Muscle of arm (tissue), 12 donors: ENCODE measurements around the gene SLC39A13. TPM values are rescaled to one million over a fixed set of nuclear protein-coding genes. Genes with fewer than 3 reads are reported as not detected.

Experiments used
- DNase-seq: peaks from one replicate; pipeline ENCODE4 v3.0.0-alpha.2; 2013
- polyA plus RNA-seq, 12 donors: library from polyadenylated mRNA; unstranded; fragments of 120-200 nt; gene quantifications; one replicate each; pipeline ENCODE4 v1.2.1, GENCODE V29; 2013; ENCODE audit not compliant: insufficient read length in 12 of 12

Gene SLC39A13
- polyA plus RNA-seq, 12 donors = 28.2 to 65.2 (median 31.6) TPM; not detected in 1

DNA sequence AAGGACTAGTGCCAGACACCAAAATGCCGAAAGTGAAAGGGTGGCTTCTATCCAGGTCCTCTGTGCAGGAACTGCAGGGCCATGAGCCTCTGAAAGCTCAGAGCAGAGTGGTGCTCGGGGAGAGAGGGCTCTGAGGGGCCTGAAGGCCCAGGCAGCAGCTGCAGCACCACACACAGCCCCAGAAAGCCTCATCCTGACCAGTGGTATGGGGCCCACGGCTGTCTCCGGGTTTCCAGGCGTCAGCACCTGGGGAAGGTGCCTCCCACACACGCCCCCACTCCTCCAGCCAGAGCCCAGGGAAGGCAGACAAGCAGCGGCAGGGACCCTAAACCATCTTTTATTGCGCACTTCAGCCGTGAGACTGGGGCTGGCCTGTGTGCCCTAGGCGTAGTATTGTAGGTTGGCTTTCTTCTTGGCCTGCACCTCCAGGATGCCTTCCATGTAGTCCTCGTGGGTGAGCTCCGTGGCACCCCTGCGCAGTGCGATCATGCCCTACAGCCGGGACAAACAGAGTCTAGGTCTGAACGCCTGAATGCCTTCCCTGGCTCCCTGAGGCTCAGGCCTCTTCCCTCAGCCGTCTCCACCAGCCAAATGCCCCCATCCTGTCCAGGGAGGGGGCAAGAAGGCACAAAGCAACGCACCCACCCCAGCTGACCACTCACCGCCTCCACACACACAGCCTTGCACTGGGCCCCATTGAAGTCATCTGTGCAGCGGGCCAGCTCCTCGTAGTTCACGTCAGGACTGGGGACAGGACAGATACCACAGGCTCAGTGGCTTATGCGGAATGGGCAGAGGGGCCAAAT is 10.3 kb downstream of the SLC39A13 start:
- no peak for DNase-seq

GRCh38 chr11:47425611-47426010 is 17.2 kb downstream of the SLC39A13 start:
- no peak for DNase-seq

DNA sequence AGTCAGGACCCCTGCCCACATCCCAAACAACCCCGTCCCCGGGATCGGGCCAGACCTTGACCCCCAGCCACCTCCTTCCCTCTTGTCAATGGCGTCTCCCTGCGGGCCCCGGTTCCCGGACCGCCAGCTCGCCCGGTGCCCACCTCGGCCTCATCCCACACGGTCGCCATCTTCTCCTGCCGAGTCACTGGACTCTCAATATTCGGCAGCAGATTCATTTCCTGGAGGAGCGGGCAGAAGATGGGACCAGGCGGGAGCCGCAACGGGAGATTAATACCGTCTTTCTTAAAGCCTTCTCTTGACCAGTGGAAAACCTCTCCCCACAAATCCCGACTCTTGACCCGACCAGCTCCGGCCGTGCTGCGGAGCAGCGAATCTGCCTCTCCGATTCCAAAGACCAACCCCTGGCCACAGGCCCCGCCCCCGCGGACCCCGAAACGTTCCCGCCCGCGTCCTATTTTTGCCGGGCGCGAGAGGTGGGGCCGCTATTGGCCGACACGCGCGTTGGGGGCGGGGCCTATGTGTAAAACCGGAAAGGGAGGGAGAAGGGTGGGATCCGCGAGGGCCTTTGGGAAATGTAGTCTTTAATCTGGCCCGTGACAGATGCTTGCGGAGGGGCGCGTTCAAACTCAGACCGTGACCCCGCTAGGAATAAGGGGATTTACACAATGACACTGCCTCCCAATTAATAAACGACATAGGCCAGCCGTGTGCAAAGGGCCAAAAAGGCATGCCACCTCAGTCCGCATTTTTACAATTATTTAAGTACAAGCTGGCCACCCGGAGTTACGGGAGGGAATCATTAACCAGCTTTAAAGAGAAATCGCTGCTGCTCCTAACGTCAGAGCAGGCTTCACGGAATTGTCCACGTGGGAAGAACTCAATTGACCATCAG is 17.9 kb downstream of the SLC39A13 start, which contains the start of gene PSMC3:
Gene PSMC3, minus strand, starts transcription at position 378 of the 895 bp plus-strand sequence. Its CDS starts 160 bp downstream, at position 218.
- DNase-seq = peak; percentile 98

- DNase-seq = no peak
These were observed 22.1 kb downstream of the SLC39A13 start for GRCh38 chr11:47430524-47430923.

DNA sequence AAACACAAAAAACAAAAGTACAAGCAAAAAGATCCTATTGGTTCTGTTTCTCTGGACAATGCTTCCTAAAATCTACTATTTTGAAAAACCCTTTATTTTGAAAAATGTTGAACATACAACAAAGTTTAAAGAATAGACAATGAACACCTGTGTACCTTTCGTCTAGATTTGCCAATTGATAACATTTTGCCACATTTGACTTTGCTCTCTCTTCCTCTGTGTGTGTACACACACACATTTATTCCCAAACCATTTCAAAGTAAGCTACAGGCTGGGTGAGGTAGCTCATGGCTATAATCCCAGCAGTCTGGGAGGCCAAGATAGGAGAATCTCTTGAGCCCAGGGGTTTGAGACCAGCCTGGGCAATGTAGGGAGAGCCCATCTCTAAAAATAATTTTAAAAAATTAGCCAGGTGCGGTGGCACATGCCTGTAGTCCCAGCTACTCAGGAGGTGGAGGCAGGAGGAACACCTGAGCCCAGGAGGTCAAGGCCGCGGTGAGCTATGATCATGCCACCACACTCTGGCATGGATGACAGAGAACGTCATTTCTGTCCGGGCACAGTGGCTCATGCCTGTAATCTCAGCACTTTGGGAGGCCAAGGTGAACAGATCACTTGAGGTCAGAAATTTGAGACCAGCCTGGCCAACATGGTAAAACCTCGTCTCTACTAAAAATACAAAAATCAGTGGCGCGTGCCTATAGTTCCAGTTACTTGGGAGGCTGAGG is 23.1 kb downstream of the SLC39A13 start:
- no peak for DNase-seq

GRCh38 chr11:47433157-47433556 is 24.8 kb downstream of the SLC39A13 start:
- no peak for DNase-seq

GRCh38 chr11:47434011-47434786 is 25.8 kb downstream of the SLC39A13 start:
- no peak for DNase-seq

- no peak for DNase-seq
These were observed 27.3 kb downstream of the SLC39A13 start for GRCh38 chr11:47435687-47436086.

DNA sequence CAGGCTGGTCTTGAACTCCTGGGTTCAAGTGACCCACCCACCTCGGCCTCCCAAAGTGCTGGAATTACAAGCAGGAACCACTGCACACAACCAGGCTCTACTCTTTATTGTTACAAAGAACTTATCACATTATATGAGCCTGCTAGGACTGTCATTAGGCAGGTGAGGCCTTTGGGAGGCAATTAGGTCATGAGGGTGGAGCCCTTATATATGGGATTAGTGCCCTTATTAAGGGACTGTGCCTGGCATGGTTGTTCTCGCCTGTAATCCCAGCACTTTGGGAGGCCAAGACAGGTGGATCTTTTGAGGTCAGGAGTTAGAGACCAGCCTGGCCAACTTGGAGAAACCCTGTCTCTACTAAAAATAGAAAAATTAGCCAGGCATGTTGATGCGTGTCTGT is 28.3 kb downstream of the SLC39A13 start:
- no peak for DNase-seq

GRCh38 chr11:47437218-47437745 is 28.9 kb downstream of the SLC39A13 start:
- no peak for DNase-seq

- no peak for DNase-seq
These were observed 29.5 kb downstream of the SLC39A13 start for GRCh38 chr11:47437746-47438418.

DNA sequence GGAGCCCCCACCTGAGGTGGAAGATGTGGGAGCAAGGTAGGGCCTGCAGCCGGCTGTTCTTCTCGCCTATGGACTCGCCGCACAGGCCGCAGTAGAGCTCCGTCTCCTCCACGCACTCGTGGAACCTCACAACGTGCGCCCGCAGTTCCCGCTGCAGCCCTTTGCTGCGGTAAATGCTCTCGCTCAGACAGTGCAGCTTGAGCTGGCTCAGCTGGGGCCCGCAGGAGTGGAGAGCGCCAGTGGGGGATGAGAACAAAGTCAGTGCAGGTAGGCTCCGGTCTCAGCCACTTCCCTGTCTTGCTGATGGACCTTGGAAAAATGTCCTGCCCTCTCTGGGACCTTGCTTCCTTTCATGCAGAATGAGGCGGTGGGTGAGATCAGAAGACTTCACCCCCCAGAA is 30.3 kb downstream of the SLC39A13 start:
- DNase-seq = no peak

GRCh38 chr11:47440054-47440476 is 31.7 kb downstream of the SLC39A13 start:
- DNase-seq = no peak

- no peak for DNase-seq
These were observed 33.0 kb downstream of the SLC39A13 start for GRCh38 chr11:47441421-47441820.

DNA sequence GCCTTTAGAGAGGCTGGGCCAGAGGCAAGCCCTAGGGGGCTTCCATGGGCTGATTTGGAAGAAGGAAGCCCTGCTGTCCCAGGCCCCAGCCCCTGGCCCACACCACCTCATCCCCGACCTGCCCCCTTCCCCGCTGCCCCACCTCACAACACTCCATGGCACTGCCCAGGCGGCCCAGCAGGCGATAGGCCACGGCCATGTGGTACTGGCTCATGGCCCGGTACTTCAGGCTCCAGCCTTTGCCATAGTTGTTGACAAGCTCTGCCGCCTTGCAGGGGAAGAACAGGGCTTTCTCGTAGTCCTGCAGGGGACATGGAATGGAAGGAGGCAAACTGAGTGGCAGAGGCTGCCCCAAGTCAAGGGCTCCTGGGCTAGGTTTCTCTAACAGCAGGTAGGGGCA is 34.1 kb downstream of the SLC39A13 start:
- no peak for DNase-seq

GRCh38 chr11:47443028-47443700 is 34.8 kb downstream of the SLC39A13 start:
- DNase-seq = no peak

GRCh38 chr11:47443817-47444216 is 35.4 kb downstream of the SLC39A13 start:
- DNase-seq = no peak

- DNase-seq = no peak
These were observed 37.5 kb downstream of the SLC39A13 start for GRCh38 chr11:47445840-47446239.

GRCh38 chr11:47446833-47447232 is 38.4 kb downstream of the SLC39A13 start:
- DNase-seq = no peak

DNA sequence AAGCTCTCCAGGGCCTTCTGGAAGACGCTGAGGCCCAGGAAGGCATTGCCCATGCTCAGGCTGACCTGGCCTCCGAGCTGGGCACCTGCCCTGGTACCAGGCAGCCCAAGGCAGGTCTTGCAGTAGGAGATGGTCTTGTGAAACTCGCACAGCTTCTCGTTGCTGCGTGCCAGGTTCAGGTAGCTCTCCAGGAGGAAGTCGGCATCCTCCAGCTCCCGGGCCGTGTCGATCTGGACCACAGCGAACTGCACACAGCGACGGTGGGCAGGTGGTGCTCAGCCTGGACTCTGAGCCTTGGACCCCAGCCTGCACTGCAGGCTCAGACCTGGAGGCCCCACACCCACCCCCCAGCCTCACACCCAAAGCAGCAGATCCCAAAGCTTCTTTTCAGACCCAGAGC is 39.5 kb downstream of the SLC39A13 start:
- DNase-seq = no peak
